Prostate gland (tissue), 2 donors: ENCODE results near the gene MASP1. TPM values are rescaled to one million over a fixed set of nuclear protein-coding genes. Genes with fewer than 3 reads are reported as not detected.
"Not testable (repeated sequence)": the region's sequence is repeated elsewhere in the genome, so short reads cannot be mapped to it uniquely, and the experiment has no call there.

Experiments
- DNase-seq: peaks from one replicate; pipeline ENCODE4 v3.0.0-alpha.2; 2019; ENCODE audit warnings: low spot score
- H3K27ac ChIP-seq, 2 donors: fragments of 200-600 bp; sonication (generic); 2 replicates each; pipeline ENCODE4 v1.5.1; 2017 to 2019
- H3K27me3 ChIP-seq: fragments of 200-600 bp; sonication (generic); replicated peaks from 2 replicates; pipeline ENCODE4 v1.5.1; 2019; ENCODE audit not compliant: insufficient read depth
- H3K36me3 ChIP-seq, 2 donors: fragments of 200-600 bp; sonication (generic); 1 replicate in 1 of 2; 2 replicates in 1 of 2; pipeline versions ENCODE4 v1.5.1 to v1.8.1; 2017 to 2019
- H3K4me1 ChIP-seq: fragments of 200-600 bp; sonication (generic); replicated peaks from 2 replicates; pipeline ENCODE4 v1.5.1; 2019
- H3K4me3 ChIP-seq, 2 donors: fragments of 200-600 bp; sonication (generic); 2 replicates each; pipeline ENCODE4 v1.5.1; 2017 to 2019
- H3K9me3 ChIP-seq: fragments of 200-600 bp; sonication (generic); 2 replicates; pipeline ENCODE4 v1.5.1; 2017
- POLR2A ChIP-seq: fragments of 450-650 bp; IDR thresholded peaks from one replicate; pipeline ENCODE4 v1.6.1; 2016; ENCODE audit warnings: antibody characterized with exemption, mild to moderate bottlenecking
- POLR2AphosphoS5 ChIP-seq: sonication (generic); formaldehyde crosslinking; IDR thresholded peaks from one replicate; pipeline ENCODE4 v1.6.1; 2017; ENCODE audit warnings: antibody characterized with exemption
- WGBS: methylation state at CpG from one replicate; pipeline ENCODE4 v1.1.5; 2018; 5-methylcytosine and 5-hydroxymethylcytosine counted together
- intact Hi-C: fragments of 100-400 bp; cut with DNase I; formaldehyde crosslinking; loops from one replicate; pipeline ENCODE4 v1.14.2; 2022
- total RNA-seq, 2 donors: library from RNA; depleted of rRNA; stranded (reverse); fragments of >200 nt; gene quantifications; one replicate each; pipeline ENCODE4 v1.1.0, GENCODE V29; 2016
- TF ChIP-seq, protein P1 (sequence below), 4 experiments: fragments of 200-600 bp in 2 of 4; fragments of 450-650 bp in 2 of 4; sonication (generic) in 2 of 4; IDR thresholded peaks; 1 replicate in 3 of 4; 2 replicates in 1 of 4; pipeline ENCODE4 v1.5.1; 2016 to 2019; ENCODE audit warnings: antibody characterized with exemption in 4 of 4, mild to moderate bottlenecking in 2 of 4, moderate library complexity in 2 of 4

Gene MASP1
- total RNA-seq, 2 donors from 2014 or later = 22.1 to 27.3 TPM

DNA sequence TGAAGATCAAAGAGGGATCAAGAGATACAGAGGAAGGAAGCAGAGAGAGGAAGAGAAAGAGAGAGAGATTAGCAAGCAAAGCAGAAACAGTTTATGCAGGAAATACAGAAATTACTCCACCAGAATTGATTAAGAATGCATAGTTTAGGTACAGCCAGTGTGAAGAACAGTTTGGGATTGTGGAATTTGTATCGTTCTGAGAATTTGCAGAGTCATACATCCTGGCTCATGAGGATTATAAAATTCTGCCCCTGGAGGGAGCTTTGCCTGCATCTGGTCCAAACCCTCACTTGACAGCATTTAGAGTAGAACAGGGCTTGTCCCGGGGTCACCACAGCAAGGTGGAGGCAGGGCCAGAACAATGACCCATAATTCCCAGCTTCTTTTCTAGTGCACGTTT lies 44.1 kb downstream of the MASP1 start:
- no peak overlapping the region for H3K27ac ChIP-seq
- H3K4me3 ChIP-seq = no peak overlapping the region
- intact Hi-C loops = no loop called here
- H3K9me3 ChIP-seq = no peaks in the 10 kb centered on the region
- no peak for TF ChIP-seq POLR2A
- TF ChIP-seq POLR2AphosphoS5 = no peak
- TF ChIP-seq, protein P1, sequence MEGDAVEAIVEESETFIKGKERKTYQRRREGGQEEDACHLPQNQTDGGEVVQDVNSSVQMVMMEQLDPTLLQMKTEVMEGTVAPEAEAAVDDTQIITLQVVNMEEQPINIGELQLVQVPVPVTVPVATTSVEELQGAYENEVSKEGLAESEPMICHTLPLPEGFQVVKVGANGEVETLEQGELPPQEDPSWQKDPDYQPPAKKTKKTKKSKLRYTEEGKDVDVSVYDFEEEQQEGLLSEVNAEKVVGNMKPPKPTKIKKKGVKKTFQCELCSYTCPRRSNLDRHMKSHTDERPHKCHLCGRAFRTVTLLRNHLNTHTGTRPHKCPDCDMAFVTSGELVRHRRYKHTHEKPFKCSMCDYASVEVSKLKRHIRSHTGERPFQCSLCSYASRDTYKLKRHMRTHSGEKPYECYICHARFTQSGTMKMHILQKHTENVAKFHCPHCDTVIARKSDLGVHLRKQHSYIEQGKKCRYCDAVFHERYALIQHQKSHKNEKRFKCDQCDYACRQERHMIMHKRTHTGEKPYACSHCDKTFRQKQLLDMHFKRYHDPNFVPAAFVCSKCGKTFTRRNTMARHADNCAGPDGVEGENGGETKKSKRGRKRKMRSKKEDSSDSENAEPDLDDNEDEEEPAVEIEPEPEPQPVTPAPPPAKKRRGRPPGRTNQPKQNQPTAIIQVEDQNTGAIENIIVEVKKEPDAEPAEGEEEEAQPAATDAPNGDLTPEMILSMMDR (IDR thresholded peaks at IDR 0.05) = no peak
- no peak for DNase-seq
- no peaks in the 10 kb centered on the region for H3K36me3 ChIP-seq
- H3K4me1 ChIP-seq = no peaks in the 10 kb centered on the region
- WGBS = 68% methylated on average over 3 of the region's 3 CpGs
- no peaks in the 10 kb centered on the region for H3K27me3 ChIP-seq

DNA sequence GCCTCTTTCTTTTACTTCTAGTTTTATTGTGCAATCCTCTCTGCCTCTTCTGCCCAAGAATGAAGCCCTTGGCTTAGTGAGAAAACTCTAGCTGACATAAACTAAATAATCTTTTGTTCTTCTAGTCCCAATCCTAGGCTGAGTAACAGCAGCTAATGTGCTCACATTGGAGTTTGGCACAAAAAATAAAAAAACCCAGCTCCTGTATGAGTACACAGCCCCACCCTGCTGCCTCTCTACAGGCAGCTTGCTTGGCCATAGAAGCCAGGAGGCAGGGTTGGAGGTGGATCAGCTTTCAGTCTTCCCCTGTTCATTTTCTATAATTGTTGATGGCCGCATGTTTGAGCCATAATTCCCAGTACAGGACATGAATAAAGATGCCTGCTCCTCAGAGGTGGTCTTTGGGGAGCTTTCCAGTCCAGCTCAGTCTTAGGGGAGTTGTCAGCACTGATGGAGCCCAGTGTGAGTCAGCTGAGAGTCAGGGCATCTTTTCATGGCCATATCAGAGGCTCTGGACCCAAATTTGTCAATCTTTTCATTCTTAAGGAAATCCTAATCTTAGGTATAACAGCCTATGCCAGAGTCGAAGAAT lies 47.5 kb downstream of the MASP1 start:
- Histone ChIP-seq H3K4me1 (no peaks in the 10 kb centered on the region), H3K9me3 (no peaks in the 10 kb centered on the region), H3K27ac (no peak overlapping the region), H3K4me3 (no peak overlapping the region), H3K27me3 (no peaks in the 10 kb centered on the region), H3K36me3 (no peaks in the 10 kb centered on the region)
- WGBS = 75% methylated on average over 2 of the region's 2 CpGs
- intact Hi-C loops = no loop called here
- TF ChIP-seq POLR2AphosphoS5 (no peak), POLR2A (no peak)
- TF ChIP-seq, protein P1 (IDR thresholded peaks at IDR 0.05) = no peak
- no peak for DNase-seq

DNA sequence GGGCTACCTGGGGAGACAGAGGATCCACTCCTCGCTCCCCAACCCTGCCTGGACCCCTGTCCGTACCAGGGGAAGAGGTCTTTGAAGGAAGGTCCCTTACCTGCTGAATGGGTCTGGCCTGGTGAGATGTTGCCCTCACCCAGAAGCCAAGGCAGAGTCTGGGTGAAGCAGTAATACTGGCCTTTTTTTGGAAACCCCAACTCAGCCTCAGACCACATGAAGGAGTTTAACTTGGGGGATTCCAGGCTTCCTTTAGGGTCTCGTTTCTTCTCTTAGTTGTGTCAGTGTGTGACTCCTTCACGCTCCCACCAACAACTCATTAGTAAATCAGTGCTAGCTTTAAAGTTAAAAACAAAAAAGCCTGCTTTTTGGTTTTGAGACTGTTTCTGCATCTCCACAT lies 48.6 kb downstream of the MASP1 start:
- Histone ChIP-seq H3K9me3 (no peaks in the 10 kb centered on the region), H3K36me3 (no peaks in the 10 kb centered on the region), H3K27ac (no peak overlapping the region), H3K4me1 (no peaks in the 10 kb centered on the region), H3K27me3 (no peaks in the 10 kb centered on the region), H3K4me3 (no peak overlapping the region)
- intact Hi-C loops = no loop called here
- 95% methylated on average over 4 of the region's 4 CpGs for WGBS
- TF ChIP-seq POLR2AphosphoS5 = no peak
- TF ChIP-seq, protein P1 (IDR thresholded peaks at IDR 0.05) = no peak
- TF ChIP-seq POLR2A = no peak
- DNase-seq = no peak

DNA sequence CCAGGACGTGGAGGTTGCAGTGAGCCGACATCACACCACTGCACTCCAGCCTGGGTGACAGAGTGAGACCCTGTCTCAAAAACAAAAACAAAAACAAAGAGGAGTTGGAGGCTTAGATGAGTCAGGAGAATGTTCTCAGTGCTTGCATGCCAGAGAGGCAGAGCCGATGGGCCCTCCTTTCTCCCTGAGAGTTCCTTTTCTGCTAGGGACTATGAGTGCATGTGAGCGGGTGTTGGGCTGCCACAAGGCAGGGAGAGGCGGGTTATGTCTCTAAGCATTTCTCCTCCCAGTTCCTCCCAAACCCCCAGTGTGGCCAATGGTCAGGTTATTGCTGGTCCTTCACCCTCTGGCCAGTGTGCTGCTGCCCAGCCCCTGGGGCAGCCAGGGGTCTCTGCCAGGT lies 49.1 kb downstream of the MASP1 start:
- no peaks in the 10 kb centered on the region for H3K4me1 ChIP-seq
- TF ChIP-seq POLR2A = no peak
- TF ChIP-seq, protein P1 (IDR thresholded peaks at IDR 0.05) = no peak
- no peak for TF ChIP-seq POLR2AphosphoS5
- no peaks in the 10 kb centered on the region for H3K9me3 ChIP-seq
- no peak for DNase-seq
- 86% methylated on average over 5 of the region's 5 CpGs for WGBS
- intact Hi-C loops = no loop called here
- no peaks in the 10 kb centered on the region for H3K36me3 ChIP-seq
- H3K27ac ChIP-seq = no peak overlapping the region
- H3K27me3 ChIP-seq = no peaks in the 10 kb centered on the region
- H3K4me3 ChIP-seq = no peak overlapping the region

DNA sequence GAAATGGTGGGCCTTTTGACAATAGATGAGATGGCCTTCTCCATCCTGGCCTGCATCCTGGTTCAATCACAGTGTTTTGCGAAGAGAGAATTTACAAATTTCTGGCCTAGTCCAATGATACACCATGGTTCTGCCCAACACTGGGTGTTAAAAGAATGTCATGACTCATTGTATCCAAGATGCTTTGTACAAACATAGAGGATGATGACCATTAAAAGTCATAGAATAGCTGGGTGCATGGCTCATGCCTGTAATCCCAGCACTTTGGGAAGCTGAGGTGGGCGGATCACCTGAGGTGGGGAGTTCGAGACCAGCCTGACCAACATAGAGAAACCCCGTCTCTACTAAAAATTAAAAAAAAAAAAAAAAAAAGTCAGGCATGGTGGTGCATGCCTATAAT lies 52.7 kb downstream of the MASP1 start:
- WGBS = 94% methylated on average over 4 of the region's 4 CpGs
- H3K27me3 ChIP-seq, H3K9me3 ChIP-seq, H3K27ac ChIP-seq, H3K36me3 ChIP-seq, intact Hi-C loops, H3K4me3 ChIP-seq, H3K4me1 ChIP-seq, DNase-seq: not testable (repeated sequence)
